Vagina (tissue), 2 donors: ENCODE results near the gene MFRP. TPM values are rescaled to one million over a fixed set of nuclear protein-coding genes. Genes with fewer than 3 reads are reported as not detected.
A peak's percentile ranks its signal among the peaks of the same experiment; 100 is the strongest.

Experiments used
- DNase-seq, 2 donors: peaks; one replicate each; pipeline ENCODE4 v3.0.0-alpha.2; 2017; ENCODE audit errors: extremely low spot score in 2 of 2
- H3K27ac ChIP-seq: fragments of 200-600 bp; sonication (generic); one replicate; pipeline ENCODE4 v1.5.1; 2019
- H3K27me3 ChIP-seq: fragments of 200-600 bp; sonication (generic); one replicate; pipeline ENCODE4 v1.5.1; 2019
- H3K36me3 ChIP-seq, 2 donors: fragments of 200-600 bp; sonication (generic); one replicate each; pipeline ENCODE4 v1.5.1; 2017 to 2019
- H3K4me1 ChIP-seq: fragments of 200-600 bp; sonication (generic); one replicate; pipeline ENCODE4 v1.5.1; 2019
- H3K4me3 ChIP-seq, 2 donors: fragments of 200-600 bp; sonication (generic); 1 replicate in 1 of 2; 2 replicates in 1 of 2; pipeline ENCODE4 v1.5.1; 2016 to 2019
- H3K9me3 ChIP-seq: fragments of 200-600 bp; sonication (generic); one replicate; pipeline ENCODE4 v1.5.1; 2019
- CTCF ChIP-seq, 3 experiments: fragments of 450-650 bp in 2 of 3; fragments of 200-600 bp in 1 of 3; sonication (generic) in 1 of 3; IDR thresholded peaks; one replicate each; pipeline ENCODE4 v1.5.1; 2017 to 2019; ENCODE audit warnings: antibody characterized with exemption in 3 of 3, mild to moderate bottlenecking in 2 of 3, moderate library complexity in 2 of 3
- POLR2A ChIP-seq, 2 donors: fragments of 450-650 bp; IDR thresholded peaks; one replicate each; pipeline ENCODE4 v1.6.1; 2017; ENCODE audit warnings: antibody characterized with exemption in 2 of 2, mild to moderate bottlenecking in 2 of 2, moderate library complexity in 2 of 2
- POLR2AphosphoS5 ChIP-seq, 2 donors: sonication (generic); formaldehyde crosslinking; IDR thresholded peaks; one replicate each; pipeline ENCODE4 v1.9.0; 2017; ENCODE audit warnings: antibody characterized with exemption in 2 of 2, mild to moderate bottlenecking in 2 of 2, low read depth in 1 of 2; ENCODE audit not compliant: insufficient read depth in 1 of 2
- intact Hi-C: fragments of 100-400 bp; cut with DNase I; formaldehyde crosslinking; loops from one replicate; pipeline ENCODE4 v1.15.1; 2023
- total RNA-seq: library from RNA; depleted of rRNA; stranded (reverse); fragments of >200 nt; gene quantifications from one replicate; pipeline ENCODE4 v1.2.3, GENCODE V29; 2016

MFRP gene
- total RNA-seq, 1 donor from 2014 or later = not detected

DNA sequence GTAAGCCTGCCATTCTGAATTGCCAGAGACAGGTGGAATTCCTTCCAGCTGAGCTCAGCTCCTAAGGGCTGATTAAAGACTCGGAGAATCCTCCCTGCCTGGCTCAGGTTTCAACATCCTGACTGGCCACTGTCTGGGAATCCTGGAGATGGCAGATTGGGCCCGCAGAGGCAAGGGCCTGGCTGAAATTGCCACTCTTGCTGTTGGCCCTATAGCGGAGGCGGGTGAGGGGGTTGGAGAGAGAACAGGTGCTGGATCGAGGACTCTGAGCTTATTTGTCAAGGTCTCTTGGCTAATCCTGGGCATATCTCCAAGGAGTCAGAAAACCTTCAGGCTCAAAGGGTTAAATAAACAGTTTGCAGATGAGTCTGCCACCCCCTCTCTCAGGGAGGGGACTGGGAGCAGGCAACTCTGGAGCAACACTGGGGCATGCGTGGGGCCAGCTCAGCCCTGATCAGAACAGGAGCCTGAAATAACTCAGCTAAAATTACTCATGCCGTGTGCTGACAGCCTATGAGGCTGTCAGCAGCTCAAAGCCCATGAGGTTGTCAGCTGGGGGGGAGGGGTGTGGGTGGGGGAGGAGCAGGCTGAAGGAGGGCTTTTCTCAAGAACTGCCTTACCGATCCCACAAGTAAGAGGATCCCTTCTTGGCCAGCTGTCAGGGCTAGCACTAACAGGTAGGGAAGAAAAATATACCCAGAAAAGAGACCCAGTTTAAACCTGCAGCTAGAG, 14.7 kb upstream of the MFRP start:
- H3K27ac ChIP-seq = peak overlapping the region; percentile 79
- no peaks in the 10 kb centered on the region for H3K27me3 ChIP-seq
- no peak overlapping the region for H3K4me3 ChIP-seq
- DNase-seq = no peak
- H3K9me3 ChIP-seq = no peaks in the 10 kb centered on the region
- TF ChIP-seq CTCF (IDR thresholded peaks at IDR 0.05) (no peak), POLR2AphosphoS5 (IDR thresholded peaks at IDR 0.05; ENCODE audit: insufficient read depth in 1 of 2, low read depth in 1 of 2) (peak in 1 of 2 donors; percentile 53), POLR2A (IDR thresholded peaks at IDR 0.05) (no peak)
- intact Hi-C loops = no loop called here
- peaks cover 30% of the 10 kb centered on the region for H3K4me1 ChIP-seq
- H3K36me3 ChIP-seq = no peaks in the 10 kb centered on the region

DNA sequence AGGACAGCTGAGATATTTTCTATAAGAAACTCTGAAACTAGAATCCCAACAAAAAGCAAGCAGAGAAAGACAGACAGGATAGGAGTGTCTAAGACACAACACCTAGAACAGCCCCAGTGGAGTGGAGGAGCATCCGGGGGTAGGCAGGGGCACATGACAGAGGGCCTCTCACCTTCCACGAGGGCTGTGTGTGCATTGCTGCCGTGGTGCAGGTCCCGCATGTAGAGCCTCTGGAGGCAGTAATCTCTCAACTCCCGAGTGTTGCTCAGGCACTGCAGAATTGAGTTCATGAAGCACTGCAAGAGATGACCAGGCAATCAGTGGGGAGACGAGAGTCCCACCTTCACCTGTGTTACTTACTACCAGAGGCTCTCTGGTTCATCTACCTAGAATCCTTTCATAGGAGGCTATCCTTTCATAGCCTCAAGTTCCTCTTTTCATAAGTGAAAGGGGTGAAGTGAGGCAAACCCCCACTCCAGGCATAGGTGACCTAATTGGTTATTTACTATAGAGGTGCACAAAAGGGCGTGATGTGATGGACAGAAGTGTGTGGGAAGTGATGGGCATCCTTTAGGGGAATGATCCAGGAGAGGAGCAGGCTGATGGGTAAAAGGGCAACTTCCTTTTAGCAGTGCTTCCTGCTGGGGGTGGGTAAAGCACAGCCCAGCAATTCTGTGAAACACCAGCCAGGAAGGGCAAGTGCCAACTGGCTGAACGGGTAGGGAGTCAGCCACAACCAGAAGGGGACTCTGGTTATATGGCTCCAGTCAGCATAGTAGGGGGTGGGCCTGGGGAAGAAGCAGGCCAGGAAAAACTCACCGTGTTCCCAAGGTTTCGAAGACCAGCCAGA, 13.1 kb upstream of the MFRP start:
- Histone ChIP-seq H3K9me3 (no peaks in the 10 kb centered on the region), H3K27me3 (no peaks in the 10 kb centered on the region), H3K36me3 (no peaks in the 10 kb centered on the region), H3K4me1 (peaks cover 26% of the 10 kb centered on the region), H3K4me3 (no peak overlapping the region), H3K27ac (no peak overlapping the region)
- no peak for DNase-seq
- intact Hi-C loops = loop anchor here (5.0 kb wide), 1 partner anchor 113 kb away; no protein-coding TSS in a partner anchor
- TF ChIP-seq POLR2AphosphoS5 (IDR thresholded peaks at IDR 0.05; ENCODE audit: insufficient read depth in 1 of 2, low read depth in 1 of 2) (no peak), CTCF (IDR thresholded peaks at IDR 0.05) (no peak), POLR2A (IDR thresholded peaks at IDR 0.05) (no peak)

GRCh38 chr11:119357074-119357473, 10.6 kb upstream of the MFRP start:
- Histone ChIP-seq H3K27ac (peak overlapping the region; percentile 72), H3K27me3 (no peaks in the 10 kb centered on the region), H3K9me3 (no peaks in the 10 kb centered on the region), H3K36me3 (no peaks in the 10 kb centered on the region), H3K4me3 (peak overlapping the region; percentile 42 to 48), H3K4me1 (peaks cover 19% of the 10 kb centered on the region)
- TF ChIP-seq POLR2A (IDR thresholded peaks at IDR 0.05) (no peak), POLR2AphosphoS5 (IDR thresholded peaks at IDR 0.05; ENCODE audit: insufficient read depth in 1 of 2, low read depth in 1 of 2) (no peak), CTCF (IDR thresholded peaks at IDR 0.05) (no peak)
- no peak for DNase-seq
- intact Hi-C loops = loop anchor here (5.0 kb wide), 1 partner anchor 115 kb away; no protein-coding TSS in a partner anchor

- intact Hi-C loops = loop anchor here (5.0 kb wide), 1 partner anchor 116 kb away; no protein-coding TSS in a partner anchor
- Histone ChIP-seq H3K4me1 (peaks cover 13% of the 10 kb centered on the region), H3K36me3 (no peaks in the 10 kb centered on the region), H3K4me3 (peak overlapping the region; percentile 42 to 48), H3K27ac (peak overlapping the region; percentile 72), H3K9me3 (no peaks in the 10 kb centered on the region), H3K27me3 (no peaks in the 10 kb centered on the region)
- TF ChIP-seq POLR2AphosphoS5 (IDR thresholded peaks at IDR 0.05; ENCODE audit: insufficient read depth in 1 of 2, low read depth in 1 of 2) (peak in 1 of 2 donors; percentile 70), POLR2A (IDR thresholded peaks at IDR 0.05) (no peak), CTCF (IDR thresholded peaks at IDR 0.05) (peak; percentile 82 to 95 (median 88))
- no peak for DNase-seq
Observed at GRCh38 chr11:119356349-119357031, 10.0 kb upstream of the MFRP start.
